Measurements from ENCODE around the gene WDPCP. TPM values are rescaled to one million over a fixed set of nuclear protein-coding genes. Genes with fewer than 3 reads are reported as not detected.
"Not testable (repeated sequence)": the region's sequence is repeated elsewhere in the genome, so short reads cannot be mapped to it uniquely, and the experiment has no call there.

Gene WDPCP
- polyA plus RNA-seq, 3 donors: 12.3 to 16.2 (median 15.5) TPM

DNA sequence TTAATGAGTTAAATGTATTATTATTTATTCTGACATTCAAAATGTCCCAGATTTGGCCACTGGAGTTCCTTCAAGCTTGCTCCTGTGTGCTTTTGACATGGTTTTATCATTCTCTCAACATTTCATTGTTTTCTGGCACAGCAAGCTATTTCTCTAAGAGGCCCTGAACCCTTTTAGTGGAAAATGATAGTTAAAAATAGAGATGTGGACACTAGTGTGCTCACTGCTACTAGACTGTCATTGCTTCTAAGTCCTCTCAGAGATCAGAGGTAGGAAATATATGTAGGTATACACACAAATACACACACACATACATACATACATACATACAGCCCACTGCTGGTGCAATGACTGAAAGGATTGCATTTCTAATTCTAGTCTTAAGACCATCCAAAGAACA, 25.5 kb downstream of the WDPCP start:
- no peak for DNase-seq (ENCODE audit: extremely low read depth in 1 of 11, low read depth in 9 of 11, low spot score in 4 of 11)

DNA sequence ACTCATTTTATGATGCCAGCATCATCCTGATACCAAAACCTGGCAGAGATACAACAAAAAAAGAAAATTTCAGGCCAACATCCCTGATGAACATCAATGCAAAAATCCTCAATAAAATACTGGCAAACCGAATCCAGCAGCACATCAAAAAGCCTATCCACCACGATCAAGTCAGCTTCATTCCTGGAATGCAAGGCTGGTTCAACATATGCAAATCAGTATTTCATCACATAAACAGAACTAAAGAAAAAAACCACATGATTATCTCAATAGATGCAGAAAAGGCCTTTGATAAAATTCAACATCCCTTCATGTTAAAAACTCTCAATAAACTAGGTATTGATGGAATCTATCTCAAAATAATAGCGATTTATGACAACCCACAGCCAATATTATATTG, 29.4 kb downstream of the WDPCP start:
- not testable (repeated sequence) for DNase-seq (ENCODE audit: extremely low read depth in 1 of 11, low read depth in 9 of 11, low spot score in 4 of 11)

DNA sequence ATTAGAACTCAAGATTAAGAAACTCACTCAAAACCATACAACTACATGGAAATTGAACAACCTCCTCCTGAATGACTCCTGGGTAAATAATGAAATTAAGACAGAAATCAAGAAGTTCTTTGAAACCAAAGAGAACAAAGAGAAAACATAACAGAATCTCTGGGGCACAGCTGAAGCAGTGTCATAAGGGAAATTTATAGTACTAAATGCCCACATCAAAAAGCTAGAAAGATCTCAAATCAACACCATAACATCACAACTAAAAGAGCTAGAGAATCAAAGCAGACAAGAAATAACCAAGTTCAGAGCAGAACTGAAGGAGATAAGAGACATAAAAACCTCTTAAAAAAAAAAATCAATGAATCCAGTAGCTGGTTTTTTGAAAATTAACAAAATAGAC, 30.5 kb downstream of the WDPCP start:
- not testable (repeated sequence) for DNase-seq (ENCODE audit: extremely low read depth in 1 of 11, low read depth in 9 of 11, low spot score in 4 of 11)

DNA sequence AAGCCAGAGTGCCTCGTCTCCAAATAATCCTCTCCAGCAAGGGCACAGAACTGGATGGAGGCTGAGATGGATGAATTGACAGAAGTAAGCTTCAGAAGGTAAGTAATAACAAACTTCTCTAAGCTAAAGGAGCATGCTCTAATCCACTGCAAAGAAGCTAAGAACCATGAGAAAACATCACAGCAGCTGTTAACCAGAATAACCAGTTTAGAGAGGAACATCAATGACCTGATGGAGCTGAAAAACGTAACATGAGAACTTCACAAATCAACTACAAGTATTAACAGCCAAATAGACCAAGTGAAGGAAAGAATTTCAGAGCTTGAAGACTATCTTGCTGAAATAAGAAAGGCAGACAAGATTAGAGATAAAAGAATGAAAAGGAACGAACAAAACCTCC, 32.3 kb downstream of the WDPCP start:
- no peak for DNase-seq (ENCODE audit: extremely low read depth in 1 of 11, low read depth in 9 of 11, low spot score in 4 of 11)

DNA sequence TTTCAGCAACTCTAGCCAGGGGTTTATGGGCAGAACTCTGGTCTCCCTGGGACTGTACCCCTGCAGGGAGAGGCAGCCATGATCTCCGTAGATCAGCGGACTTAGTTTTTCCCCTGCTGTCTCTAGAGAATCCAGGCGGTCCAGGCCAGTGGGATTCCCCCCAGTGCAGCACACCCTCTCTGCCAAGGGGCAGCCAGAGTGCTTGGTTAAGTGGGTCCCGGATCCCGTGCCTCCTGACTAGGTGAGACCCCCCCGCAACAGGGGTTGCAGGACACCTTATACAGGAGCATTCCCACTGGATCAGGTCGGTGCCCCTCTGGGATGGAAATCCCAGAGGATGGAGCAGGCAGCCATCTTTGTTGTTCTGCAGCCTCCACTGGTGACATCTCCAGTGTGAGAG, 33.0 kb downstream of the WDPCP start:
- no peak for DNase-seq (ENCODE audit: extremely low read depth in 1 of 11, low read depth in 9 of 11, low spot score in 4 of 11)

DNA sequence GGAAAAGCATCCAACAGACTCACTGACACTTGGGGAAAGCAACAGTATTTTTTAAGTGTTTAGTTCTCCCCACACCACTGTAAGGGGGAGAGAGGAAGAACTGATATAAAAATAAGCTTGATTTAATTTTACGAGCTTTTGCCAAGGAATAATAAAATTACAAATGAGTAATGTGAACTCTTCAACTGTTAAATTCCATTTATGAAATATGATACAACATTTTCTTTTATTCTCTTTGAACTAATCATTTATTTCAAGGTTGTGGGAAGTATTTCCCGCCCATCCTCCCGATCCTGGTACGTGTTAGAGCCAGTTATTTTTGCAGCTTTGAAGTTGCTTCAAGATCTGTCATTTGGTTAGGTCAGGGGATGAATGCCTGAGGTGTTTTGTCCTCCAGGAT, 35.2 kb downstream of the WDPCP start:
- DNase-seq (ENCODE audit: extremely low read depth in 1 of 11, low read depth in 9 of 11, low spot score in 4 of 11): no peak

DNA sequence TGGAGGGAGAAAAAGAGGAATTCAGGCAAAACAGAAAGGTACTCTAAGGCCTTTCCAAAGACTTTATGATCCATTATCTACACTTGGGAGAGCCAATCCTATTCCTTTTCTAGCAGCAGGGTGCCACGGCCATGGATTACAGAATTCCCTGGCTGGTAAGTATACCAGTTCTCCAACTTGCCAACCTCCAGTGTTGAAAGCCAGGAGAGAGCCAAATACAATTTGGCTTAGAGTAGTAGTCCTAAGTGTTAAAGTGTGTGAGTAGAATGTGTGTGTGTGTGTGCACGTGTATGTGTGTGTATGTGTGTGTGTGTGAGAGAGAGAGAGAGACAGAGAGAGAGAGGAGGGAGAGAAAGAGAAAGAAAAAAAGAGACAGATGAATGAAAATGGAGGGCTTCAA, 43.3 kb downstream of the WDPCP start:
- no peak for DNase-seq (ENCODE audit: extremely low read depth in 1 of 11, low read depth in 9 of 11, low spot score in 4 of 11)

DNA sequence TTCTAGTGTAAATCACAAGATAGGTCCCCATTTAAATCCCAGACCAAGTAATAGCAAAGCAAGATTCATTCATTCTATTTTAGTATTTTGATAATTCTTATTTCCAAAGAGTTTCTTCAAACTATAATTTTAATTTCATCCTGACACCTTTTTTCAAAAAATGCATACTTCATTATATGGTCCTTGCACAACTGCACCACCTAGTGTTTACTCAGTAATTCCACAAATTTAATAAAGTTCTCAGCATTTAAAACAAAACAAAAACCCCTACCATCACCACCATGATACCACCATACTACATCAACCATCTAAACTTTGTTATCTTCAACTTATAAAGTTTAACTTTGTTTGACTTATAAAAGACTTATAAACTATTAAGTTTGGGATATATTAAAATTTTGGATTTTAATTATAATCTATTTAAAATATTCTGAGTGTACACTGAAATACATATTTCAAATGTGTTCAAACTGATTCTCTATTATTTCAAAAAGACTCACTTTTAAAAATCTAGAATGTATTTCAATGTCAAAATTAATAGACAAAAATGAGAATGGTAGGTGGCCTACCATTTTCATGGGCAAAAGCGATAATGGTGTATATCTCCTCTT, 44.2 kb downstream of the WDPCP start:
- DNase-seq (ENCODE audit: extremely low read depth in 1 of 11, low read depth in 9 of 11, low spot score in 4 of 11): no peak

DNA sequence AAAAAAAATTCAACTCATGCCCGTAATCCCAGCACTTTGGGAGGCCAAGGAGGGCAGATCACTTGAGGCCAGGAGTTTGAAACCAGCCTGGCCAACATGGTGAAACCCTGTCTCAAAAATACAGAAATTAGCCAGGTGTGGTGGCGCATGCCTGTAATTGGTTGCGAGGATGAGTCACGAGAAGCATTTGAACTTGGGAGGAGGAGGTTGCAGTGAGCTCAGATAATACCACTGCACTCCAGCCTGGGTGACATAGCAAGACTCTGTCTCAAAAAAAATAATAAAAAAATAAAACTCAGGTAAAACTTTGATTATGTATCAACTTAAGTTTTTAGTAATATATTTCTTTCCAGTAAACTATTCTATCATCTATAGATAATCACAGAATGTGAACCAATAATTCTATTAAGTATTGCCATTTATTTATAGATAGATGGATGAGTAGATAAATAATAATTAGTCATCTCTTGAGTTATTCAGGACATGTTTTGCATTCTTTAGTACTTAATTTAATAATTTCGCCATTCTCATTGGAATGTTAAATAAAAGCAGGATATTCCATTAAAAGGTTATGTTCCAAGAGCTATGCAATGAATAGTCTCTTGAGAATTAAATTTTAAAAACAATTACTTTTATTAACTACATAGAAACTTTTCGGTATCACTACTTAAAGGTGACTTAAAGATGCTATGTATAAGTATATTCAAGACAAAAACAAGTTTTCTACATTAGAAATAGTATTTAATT, 48.7 kb downstream of the WDPCP start:
- DNase-seq (ENCODE audit: extremely low read depth in 1 of 11, low read depth in 9 of 11, low spot score in 4 of 11): no peak

DNA sequence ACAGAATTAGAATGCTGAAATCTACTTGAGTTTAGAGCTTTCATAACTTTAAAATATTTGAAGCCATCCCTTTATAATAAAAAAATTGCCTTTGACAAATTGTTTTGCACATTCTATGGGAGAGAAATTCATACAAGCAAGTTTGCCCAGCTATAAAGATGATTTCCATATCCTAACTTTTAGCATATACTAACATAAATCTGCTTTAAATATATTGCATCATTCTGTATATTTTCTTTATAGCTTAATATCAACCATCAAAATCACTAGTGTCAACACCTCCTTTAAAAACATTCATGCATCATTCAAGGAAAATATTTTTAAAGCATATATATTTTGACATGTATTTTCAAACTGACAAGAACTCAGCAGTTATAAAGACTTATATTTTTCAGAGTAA, 49.9 kb downstream of the WDPCP start:
- no peak for DNase-seq (ENCODE audit: extremely low read depth in 1 of 11, low read depth in 9 of 11, low spot score in 4 of 11)

DNA sequence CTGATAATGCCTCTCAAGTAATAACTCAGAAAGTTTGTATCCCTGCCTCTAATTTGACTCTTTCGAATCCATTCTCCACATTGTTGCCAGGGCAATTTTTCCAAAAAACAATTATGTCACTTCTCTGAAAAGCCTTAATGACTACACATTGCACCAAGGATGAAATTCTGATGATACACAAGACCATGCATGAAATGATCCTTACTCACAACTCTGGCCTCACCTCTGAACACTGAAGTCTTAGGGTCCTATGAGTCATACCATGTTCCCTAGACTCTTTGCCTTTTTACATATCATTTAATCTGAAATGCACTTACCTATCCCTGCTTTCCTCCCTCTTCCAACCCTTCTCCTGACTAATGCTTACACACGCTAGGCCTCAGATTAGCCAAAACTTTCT, 51.0 kb downstream of the WDPCP start:
- DNase-seq (ENCODE audit: extremely low read depth in 1 of 11, low read depth in 9 of 11, low spot score in 4 of 11): no peak

DNA sequence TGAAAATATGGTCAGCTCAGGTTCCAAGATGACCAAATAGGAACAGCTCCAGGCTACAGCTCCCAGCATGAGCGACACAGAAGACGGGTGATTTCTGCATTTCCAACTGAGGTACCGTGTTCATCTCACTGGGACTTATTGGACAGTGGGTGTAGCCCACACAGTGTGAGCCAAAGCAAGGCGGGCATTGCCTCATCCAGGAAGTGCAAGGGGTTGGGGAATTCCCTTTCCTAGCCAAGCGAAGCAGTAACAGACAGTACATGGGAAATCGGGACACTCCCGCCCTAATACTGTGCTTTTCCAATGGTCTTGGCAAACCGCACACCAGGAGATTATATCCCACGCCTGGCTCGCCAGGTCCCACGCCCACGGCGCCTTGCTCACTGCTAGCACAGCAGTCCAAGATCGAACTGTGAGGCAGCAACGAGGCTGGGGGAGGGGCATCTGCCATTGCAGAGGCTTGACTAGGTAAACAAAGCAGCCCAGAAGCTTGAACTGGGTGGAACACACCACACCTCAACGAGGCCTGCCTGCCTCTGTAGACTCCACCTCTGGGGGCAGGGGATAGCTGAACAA, 57.5 kb downstream of the WDPCP start:
- no peak for DNase-seq (ENCODE audit: extremely low read depth in 1 of 11, low read depth in 9 of 11, low spot score in 4 of 11)

DNA sequence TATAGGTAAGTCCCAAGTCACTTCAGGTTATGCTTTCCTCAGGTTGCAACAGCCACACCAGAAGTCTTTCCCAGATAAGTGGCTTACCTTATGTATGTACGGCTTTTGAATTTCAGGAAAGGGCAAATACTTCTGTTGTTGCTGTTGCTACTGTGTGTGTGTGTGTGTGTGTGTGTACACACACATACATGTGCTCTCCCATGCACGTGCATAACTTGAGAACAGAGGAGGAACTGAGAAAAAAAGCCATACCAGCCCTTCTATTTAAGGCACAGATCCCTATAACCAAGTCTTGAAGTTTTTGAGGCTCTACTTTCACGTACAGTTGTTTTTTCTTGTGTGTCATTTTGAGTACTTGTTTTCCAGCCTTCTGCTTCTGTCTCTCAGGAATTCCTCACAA, 62.4 kb downstream of the WDPCP start:
- DNase-seq (ENCODE audit: extremely low read depth in 1 of 11, low read depth in 9 of 11, low spot score in 4 of 11): no peak

DNA sequence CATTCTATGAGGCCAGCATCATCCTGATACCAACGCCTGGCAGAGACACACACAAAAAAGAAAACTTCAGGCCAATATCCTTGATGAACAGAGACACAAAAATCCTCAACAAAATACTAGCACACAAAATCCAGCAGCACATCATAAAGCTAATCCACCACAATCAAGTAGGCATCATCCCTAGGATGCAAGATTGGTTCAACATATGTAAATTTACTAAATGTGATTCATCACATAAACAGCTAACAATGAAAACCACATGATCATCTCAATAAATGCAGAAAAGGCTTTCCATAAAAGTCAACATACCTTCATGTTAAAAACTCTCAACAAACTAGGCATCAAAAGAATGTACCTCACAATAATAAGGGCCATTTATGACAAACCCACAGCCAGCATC, 65.3 kb downstream of the WDPCP start:
- no peak for DNase-seq (ENCODE audit: extremely low read depth in 1 of 11, low read depth in 9 of 11, low spot score in 4 of 11)

DNA sequence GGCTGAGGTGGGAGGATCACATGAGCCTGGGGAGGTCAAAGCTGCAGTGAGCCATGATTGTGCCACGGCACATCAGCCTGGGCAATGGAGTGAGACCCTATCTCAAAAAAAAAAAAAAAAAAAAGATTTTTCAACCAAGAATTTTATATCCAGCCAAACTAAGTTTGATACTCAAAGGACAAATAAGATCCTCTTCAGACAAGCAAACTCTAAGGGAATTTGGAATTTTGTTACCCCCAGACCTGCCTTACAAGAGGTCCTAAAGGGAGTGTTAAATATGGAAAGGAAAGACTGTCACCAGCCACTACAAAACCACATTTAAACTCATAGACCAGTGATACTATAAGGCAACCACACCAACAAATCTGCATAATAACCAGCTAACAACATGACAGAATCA, 67.5 kb downstream of the WDPCP start:
- DNase-seq (ENCODE audit: extremely low read depth in 1 of 11, low read depth in 9 of 11, low spot score in 4 of 11): no peak

DNA sequence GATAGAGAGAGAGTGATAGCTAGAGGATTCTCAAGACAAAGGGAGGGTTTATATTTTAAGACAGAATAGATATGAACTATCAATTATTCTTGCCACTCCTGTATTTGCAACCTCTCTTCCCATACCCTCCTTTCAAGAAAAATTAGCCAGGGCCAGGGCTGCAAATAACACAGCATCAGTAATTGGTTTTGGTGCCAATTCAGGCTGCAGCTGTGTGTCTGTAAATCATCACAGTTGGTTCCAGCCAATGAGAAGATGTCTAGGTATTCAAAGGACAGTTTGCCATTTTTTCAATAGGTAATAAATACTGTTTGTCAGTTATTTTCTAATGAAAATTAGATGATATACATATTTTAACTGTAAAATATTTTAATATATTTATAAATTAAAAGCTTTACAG, 73.5 kb downstream of the WDPCP start:
- no peak for DNase-seq (ENCODE audit: extremely low read depth in 1 of 11, low read depth in 9 of 11, low spot score in 4 of 11)

DNA sequence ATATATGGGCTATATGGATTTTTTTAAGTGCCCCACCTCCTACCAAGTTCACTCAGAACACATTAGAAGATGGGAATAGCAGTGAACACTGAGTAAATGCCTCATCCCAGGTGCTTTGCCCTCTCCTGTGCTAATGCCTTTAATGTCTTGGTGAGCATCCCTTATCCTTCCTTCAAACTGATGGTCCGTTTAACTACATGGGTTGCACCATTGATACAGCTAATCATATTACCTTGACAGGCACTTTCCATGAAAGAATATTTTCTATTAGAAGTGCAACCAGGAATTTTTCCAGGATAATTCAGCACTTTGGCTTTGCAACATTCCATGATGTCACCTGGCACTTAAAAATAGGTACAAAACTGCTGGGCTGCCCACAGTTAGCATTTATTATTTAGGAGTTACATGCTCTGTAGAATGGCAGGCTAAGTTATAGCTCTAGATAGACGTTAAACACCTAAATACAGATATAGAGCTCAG, 74.0 kb downstream of the WDPCP start:
- DNase-seq (ENCODE audit: extremely low read depth in 1 of 11, low read depth in 9 of 11, low spot score in 4 of 11): no peak

DNA sequence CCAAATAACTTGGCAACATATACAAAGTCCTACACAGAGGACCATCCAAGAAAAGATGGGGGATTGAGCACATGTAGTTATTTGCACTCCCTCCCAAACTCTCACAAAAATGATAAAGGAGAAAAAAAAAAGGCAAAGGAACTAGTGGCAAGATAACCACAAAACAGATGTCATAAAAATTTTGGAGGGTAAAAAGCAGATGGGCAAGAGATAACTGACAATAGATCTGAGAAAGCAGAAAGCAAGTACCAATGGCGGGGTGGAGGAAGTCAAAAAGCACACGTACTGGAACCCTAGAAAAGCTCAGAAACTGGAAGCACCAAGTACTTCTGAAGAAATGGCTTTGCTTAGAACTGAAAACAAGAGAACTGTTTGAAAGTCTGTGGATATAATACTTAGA, 82.0 kb downstream of the WDPCP start:
- DNase-seq (ENCODE audit: extremely low read depth in 1 of 11, low read depth in 9 of 11, low spot score in 4 of 11): no peak

DNA sequence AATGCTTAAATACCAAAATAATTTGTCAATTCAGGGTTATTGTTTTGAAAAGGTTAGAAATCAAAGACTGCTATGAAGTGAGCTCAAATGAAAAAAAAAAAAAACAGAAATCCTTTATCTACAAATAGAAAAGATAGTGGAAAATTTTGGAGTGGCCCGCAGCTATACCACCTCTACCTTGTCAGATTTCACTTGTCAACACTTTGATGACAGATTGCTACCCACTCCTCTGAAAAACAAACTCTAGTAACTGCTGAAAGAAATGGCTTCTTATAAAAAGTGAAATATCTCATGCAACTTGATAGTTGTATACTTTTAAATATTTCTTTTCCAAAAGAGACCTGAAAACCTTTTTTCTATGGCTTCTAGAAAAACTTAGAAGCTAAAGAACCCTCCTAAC, 84.5 kb downstream of the WDPCP start:
- no peak for DNase-seq (ENCODE audit: extremely low read depth in 1 of 11, low read depth in 9 of 11, low spot score in 4 of 11)

DNA sequence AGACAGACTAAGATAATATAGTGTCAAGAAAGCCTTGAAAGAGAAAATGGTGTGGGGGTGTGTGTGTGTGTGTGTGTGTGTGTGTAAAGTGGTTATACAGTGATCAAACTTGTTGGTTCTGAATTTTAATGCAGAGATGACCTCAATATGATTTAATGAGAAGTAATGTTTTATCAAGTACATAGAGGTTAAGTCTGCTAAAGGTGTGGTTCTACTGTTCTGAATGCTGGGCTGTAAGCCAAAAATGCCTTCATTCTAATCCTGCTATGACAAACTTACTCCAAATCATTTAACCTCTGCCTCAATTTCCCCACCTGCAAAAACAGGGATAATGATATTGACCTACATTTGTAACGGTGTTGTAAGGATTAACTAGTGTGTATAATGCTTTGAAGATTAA, 87.9 kb downstream of the WDPCP start:
- no peak for DNase-seq (ENCODE audit: extremely low read depth in 1 of 11, low read depth in 9 of 11, low spot score in 4 of 11)

DNA sequence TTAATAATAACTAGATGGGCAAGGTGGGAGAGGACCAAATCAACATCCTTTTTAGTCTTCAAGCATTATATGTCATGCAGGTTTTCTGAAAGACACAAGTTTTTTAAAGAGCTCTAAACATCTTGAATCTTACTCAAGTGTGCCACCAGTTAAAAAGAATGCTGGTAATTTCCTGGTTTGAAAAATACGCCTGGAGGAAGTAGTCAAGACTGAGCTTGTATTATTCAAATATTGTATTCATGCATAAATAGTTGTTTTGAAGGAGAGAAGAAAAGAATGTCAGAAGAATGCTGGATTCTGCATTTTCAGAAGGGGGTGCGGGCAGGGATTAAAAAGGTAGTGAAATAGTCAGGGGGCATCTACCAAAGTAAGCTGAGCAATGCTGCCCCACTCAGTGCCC, 90.7 kb downstream of the WDPCP start:
- no peak for DNase-seq (ENCODE audit: extremely low read depth in 1 of 11, low read depth in 9 of 11, low spot score in 4 of 11)

Measured in renal cortex interstitium (tissue), 11 donors.